ENCODE measurements around the gene C6orf141.

- no peak for TF ChIP-seq CTCF (IDR thresholded peaks at IDR 0.05)
- no peak for TF ChIP-seq POLR2A (IDR thresholded peaks at IDR 0.05)
Observed at GRCh38 chr6:49514571-49515484, 35.6 kb upstream of the C6orf141 start.

Measured in esophagus squamous epithelium (tissue), 4 donors.